ENCODE measurements around the gene MADD.

GRCh38 chr11:47274495-47275235 lies 4.7 kb downstream of the MADD start:
- no peak for TF ChIP-seq CTCF (IDR thresholded peaks at IDR 0.05; ENCODE audit: extremely low read depth in 1 of 2, insufficient read depth in 1 of 2, low read depth in 1 of 2, low read length in 2 of 2)
- no peak for TF ChIP-seq EZH2 (IDR thresholded peaks at IDR 0.05; ENCODE audit: borderline replicate concordance, low read depth, low read length, severe bottlenecking)
- TF ChIP-seq FOS (IDR thresholded peaks at IDR 0.05; ENCODE audit: borderline replicate concordance, insufficient read depth, low read length), result no peak
- no peak for TF ChIP-seq POLR2AphosphoS5 (IDR thresholded peaks at IDR 0.05; ENCODE audit: insufficient read depth, low read depth, low read length)
- no peak for TF ChIP-seq POLR2A (IDR thresholded peaks at IDR 0.05; ENCODE audit: low read depth, low read length)
- no peak for TF ChIP-seq JUN (IDR thresholded peaks at IDR 0.05; ENCODE audit: borderline replicate concordance, insufficient read depth, insufficient read length, low read depth)

Measured in endothelial cell of umbilical vein (primary cell).